ENCODE data around the gene NTM. TPM values are rescaled to one million over a fixed set of nuclear protein-coding genes. Genes with fewer than 3 reads are reported as not detected.

Gene NTM
- total and polyA plus RNA-seq, 2 of the 8 experiments (the other 6 are each of a cell fraction or from before 2014, with no cell fraction given): 13.4 to 20.0 TPM

GRCh38 chr11:131653260-131653659 lies 282.8 kb downstream of the NTM start:
- no peaks in the 10 kb centered on the region for H3K9me3 ChIP-seq (ENCODE audit: insufficient read depth in 2 of 2, low read depth in 1 of 2, low read length in 1 of 2)
- CTCF ChIA-PET (ENCODE audit: partially characterized antibody): interaction anchor here (1.0 to 31.3 kb wide), 6 partner anchors 13 to 72 kb away, joined by 3 to 1023 read pairs (median 4); no protein-coding TSS in a partner anchor
- H2BK12ac ChIP-seq (ENCODE audit: low read depth, low read length): no peak overlapping the region
- no peaks in the 10 kb centered on the region for H3K36me3 ChIP-seq (ENCODE audit: control insufficient read depth in 2 of 4, insufficient read depth in 4 of 4, low read length in 3 of 4)
- no peak overlapping the region for H3K23ac ChIP-seq (ENCODE audit: insufficient read length)
- H3K23me2 ChIP-seq (ENCODE audit: low read depth, low read length): no peaks in the 10 kb centered on the region
- no peak overlapping the region for H3K4me3 ChIP-seq (ENCODE audit: extremely low read depth in 1 of 4, insufficient read depth in 2 of 4, low read depth in 3 of 4, low read length in 4 of 4)
- H4K5ac ChIP-seq (ENCODE audit: insufficient read length, low read depth, low read length): no peak overlapping the region
- no peak overlapping the region for H3K4ac ChIP-seq (replicated peaks; ENCODE audit: insufficient read length, low read depth, low read length)
- H3K79me1 ChIP-seq (ENCODE audit: low read depth, low read length): no peaks in the 10 kb centered on the region; the same call in 1 of the 2 replicates
- H3K56ac ChIP-seq (replicated peaks; ENCODE audit: insufficient read length, low read depth, low read length): no peak overlapping the region
- H2BK15ac ChIP-seq (ENCODE audit: low read length): no peak overlapping the region; the same call in 1 of the 2 replicates
- no peak overlapping the region for H2BK5ac ChIP-seq (ENCODE audit: low read depth, low read length)
- no peak overlapping the region for H3K27ac ChIP-seq (ENCODE audit: low read depth, low read length)
- no peak for FAIRE-seq
- no peak overlapping the region for H3K9ac ChIP-seq (replicated peaks in 1 of 4; ENCODE audit: extremely low read depth in 1 of 4, low read depth in 3 of 4, low read length in 3 of 4)
- H2BK20ac ChIP-seq (ENCODE audit: low read length): no peak overlapping the region
- no peaks in the 10 kb centered on the region for H3K79me2 ChIP-seq (ENCODE audit: control insufficient read depth in 1 of 2, insufficient read depth in 2 of 2, low read length in 2 of 2)
- DNase-seq (ENCODE audit: low read depth in 1 of 2, low spot score in 2 of 2): no peak
- peak overlapping the region; percentile 39; the same call in 1 of the 2 replicates for H3K18ac ChIP-seq (ENCODE audit: extremely low read depth, low read length)
- H3K27me3 ChIP-seq (replicated peaks in 1 of 4; ENCODE audit: control insufficient read depth in 3 of 4, extremely low read depth in 1 of 4, insufficient read depth in 3 of 4, low read length in 3 of 4): no peaks in the 10 kb centered on the region
- H2BK120ac ChIP-seq (replicated peaks; ENCODE audit: low read depth, low read length): no peak overlapping the region
- no peak overlapping the region for H3K14ac ChIP-seq (ENCODE audit: insufficient read length)
- peak overlapping the region in 1 of 2 experiments; percentile 24; a peak in 1 of 4 replicates for H3K4me2 ChIP-seq (ENCODE audit: insufficient read depth in 1 of 2, low read depth in 2 of 2, low read length in 2 of 2)
- no peak overlapping the region for H4K91ac ChIP-seq (replicated peaks; ENCODE audit: insufficient read length, low read length)
- H3K4me1 ChIP-seq (replicated peaks in 1 of 4; ENCODE audit: control insufficient read depth in 3 of 4, insufficient read depth in 4 of 4, low read length in 3 of 4): peaks cover 13 to 42% (median 30%) of the 10 kb centered on the region in 4 experiments; a peak in 5 of 7 replicates
- H4K8ac ChIP-seq (ENCODE audit: extremely low read depth, insufficient read depth, low read length): no peak overlapping the region
- 54% methylated on average over 5 of the region's 5 CpGs; no CpG with 5 or more reads in 1 of the 2 experiments for WGBS, 2 experiments (ENCODE audit: extremely low coverage in 1 of 2, insufficient coverage in 1 of 2, insufficient read length in 1 of 2, insufficient replicate concordance in 2 of 2, low coverage in 1 of 2, low lambda C conversion rate in 2 of 2, missing lambda C conversion rate in 1 of 2)
- H2AK5ac ChIP-seq (ENCODE audit: low read depth, low read length): no peak overlapping the region
- no peaks in the 10 kb centered on the region for H4K20me1 ChIP-seq (replicated peaks in 1 of 2; ENCODE audit: control insufficient read depth in 1 of 2, insufficient read depth in 2 of 2, low read length in 2 of 2)
- POLR2A ChIA-PET (ENCODE audit: partially characterized antibody): interaction anchor here (0.6 to 1.2 kb wide), 3 partner anchors 9 to 607 kb away, joined by 3 to 4 read pairs (median 3); no protein-coding TSS in a partner anchor
- no peak overlapping the region for H2AFZ ChIP-seq (ENCODE audit: low read length)
- TF ChIP-seq ZNF274 (IDR thresholded peaks at IDR 0.05; ENCODE audit: borderline replicate concordance, extremely low read depth, low read length) (no peak), SRF (IDR thresholded peaks at IDR 0.05; ENCODE audit: low read depth, low read length) (no peak), POLR2A (IDR thresholded peaks at IDR 0.05; ENCODE audit: control extremely low read depth in 1 of 2, low read depth in 2 of 2, low read length in 2 of 2) (no peak), SIN3A (conservative IDR thresholded peaks at IDR 0.05 in 1 of 2, IDR thresholded peaks at IDR 0.05 in 1 of 2; ENCODE audit: low read depth in 1 of 2, low read length in 2 of 2) (no peak), SP4 (IDR thresholded peaks at IDR 0.05; ENCODE audit: low read length) (no peak), FOSL1 (IDR thresholded peaks at IDR 0.05; ENCODE audit: insufficient read depth, low read depth, low read length) (no peak), CTBP2 (IDR thresholded peaks at IDR 0.05; ENCODE audit: borderline replicate concordance, insufficient read depth, insufficient read length, low read length) (no peak), E2F6 (IDR thresholded peaks at IDR 0.05) (no peak), SP2 (IDR thresholded peaks at IDR 0.05; ENCODE audit: low read length) (no peak), RXRA (IDR thresholded peaks at IDR 0.05; ENCODE audit: insufficient read depth, low read depth, low read length) (no peak), CBX5 (IDR thresholded peaks at IDR 0.05; ENCODE audit: low read depth, low read length) (no peak), ASH2L (IDR thresholded peaks at IDR 0.05; ENCODE audit: low read length) (no peak), MAX (IDR thresholded peaks at IDR 0.05) (no peak), CHD2 (IDR thresholded peaks at IDR 0.05; ENCODE audit: low read length) (no peak)
